Hepatocyte (in vitro differentiated cells): ENCODE data around the gene MYDGF. TPM values are rescaled to one million over a fixed set of nuclear protein-coding genes. Genes with fewer than 3 reads are reported as not detected.

ENCODE experiments used
- DNase-seq: peaks from one replicate; pipeline ENCODE4 v3.0.0-alpha.2; 2016; ENCODE audit warnings: low spot score
- H2AFZ ChIP-seq: fragments of 200-600 bp; sonication (generic); 2 replicates; pipeline ENCODE4 v1.6.0; 2016; ENCODE audit warnings: antibody characterized with exemption, mild to moderate bottlenecking
- H3K27ac ChIP-seq: fragments of 200-600 bp; sonication (generic); 2 replicates; pipeline ENCODE4 v1.5.1; 2016; ENCODE audit warnings: mild to moderate bottlenecking
- H3K27me3 ChIP-seq: fragments of 200-600 bp; sonication (generic); 2 replicates; pipeline ENCODE4 v1.6.1; 2016
- H3K36me3 ChIP-seq: fragments of 200-600 bp; sonication (generic); replicated peaks from 2 replicates; pipeline ENCODE4 v1.5.1; 2016; ENCODE audit warnings: low read depth; ENCODE audit not compliant: insufficient read depth
- H3K4me1 ChIP-seq: fragments of 200-600 bp; sonication (generic); 2 replicates; pipeline ENCODE4 v1.5.1; 2016; ENCODE audit warnings: mild to moderate bottlenecking, moderate library complexity; ENCODE audit not compliant: insufficient read depth
- H3K4me2 ChIP-seq: fragments of 200-600 bp; sonication (generic); 2 replicates; pipeline ENCODE4 v1.6.0; 2016
- H3K4me3 ChIP-seq: fragments of 200-600 bp; sonication (generic); 2 replicates; pipeline ENCODE4 v1.5.1; 2016; ENCODE audit warnings: mild to moderate bottlenecking
- H3K79me2 ChIP-seq: fragments of 200-600 bp; sonication (generic); 2 replicates; pipeline ENCODE4 v1.6.0; 2017; ENCODE audit warnings: mild to moderate bottlenecking
- H3K9me2 ChIP-seq: fragments of 200-600 bp; sonication (generic); replicated peaks from 2 replicates; pipeline ENCODE4 v1.6.0; 2017; ENCODE audit warnings: mild to moderate bottlenecking; ENCODE audit not compliant: insufficient read depth
- H3K9me3 ChIP-seq: fragments of 200-600 bp; sonication (generic); 2 replicates; pipeline ENCODE4 v1.5.1; 2016; ENCODE audit warnings: low read depth, mild to moderate bottlenecking
- H4K20me1 ChIP-seq: fragments of 200-600 bp; sonication (generic); 2 replicates; pipeline ENCODE4 v1.6.0; 2016; ENCODE audit warnings: mild to moderate bottlenecking; ENCODE audit not compliant: insufficient read depth, poor library complexity, severe bottlenecking
- CTCF ChIP-seq: fragments of 200-600 bp; sonication (generic); IDR thresholded peaks from 2 replicates; pipeline ENCODE4 v1.5.1; 2016; ENCODE audit warnings: antibody characterized with exemption, mild to moderate bottlenecking; ENCODE audit not compliant: poor library complexity
- EZH2 ChIP-seq: fragments of 200-600 bp; sonication (generic); IDR thresholded peaks from 2 replicates; pipeline ENCODE4 v1.6.1; 2016; ENCODE audit warnings: antibody characterized with exemption, mild to moderate bottlenecking, borderline replicate concordance
- EZH2phosphoT487 ChIP-seq: fragments of 200-600 bp; sonication (generic); IDR thresholded peaks from one replicate; pipeline ENCODE4 v1.6.1; 2018; ENCODE audit warnings: antibody characterized with exemption, mild to moderate bottlenecking, low read depth, moderate library complexity; ENCODE audit not compliant: unreplicated experiment, severe bottlenecking
- WGBS: methylation state at CpG from one replicate; pipeline ENCODE4 v1.1.6; 2016; ENCODE audit warnings: low lambda C conversion rate; ENCODE audit errors: missing lambda C conversion rate; 5-methylcytosine and 5-hydroxymethylcytosine counted together
- polyA plus RNA-seq: library from polyadenylated mRNA; unstranded; fragments of >200 nt; fragmentation: Nextera tagmentation; extraction: Ambion mirVana; gene quantifications from 2 replicates; pipeline ENCODE4 v1.2.1, GENCODE V29; 2016
- total RNA-seq: library from RNA; depleted of rRNA; stranded (reverse); fragments of >200 nt; gene quantifications from 2 replicates; pipeline ENCODE4 v1.2.3, GENCODE V29; 2014

The MYDGF gene
- total and polyA plus RNA-seq, 2 experiments from 2014 or later, result 158 to 405 TPM

GRCh38 chr19:4709440-4710280 is 39.5 kb upstream of the MYDGF start:
- Histone ChIP-seq H3K9me3 (no peaks in the 10 kb centered on the region), H3K4me3 (no peak overlapping the region), H3K27ac (no peak overlapping the region), H3K36me3 (no peaks in the 10 kb centered on the region), H3K79me2 (no peaks in the 10 kb centered on the region), H3K9me2 (no peaks in the 10 kb centered on the region), H3K4me2 (no peak overlapping the region), H2AFZ (no peak overlapping the region), H4K20me1 (no peaks in the 10 kb centered on the region), H3K4me1 (peaks cover 13% of the 10 kb centered on the region), H3K27me3 (no peaks in the 10 kb centered on the region)
- no peak for DNase-seq
- TF ChIP-seq CTCF, result no peak
- WGBS, result 98% methylated on average over 20 of the region's 20 CpGs

- Histone ChIP-seq H3K79me2 (no peaks in the 10 kb centered on the region), H3K9me2 (no peaks in the 10 kb centered on the region), H3K27me3 (no peaks in the 10 kb centered on the region), H3K9me3 (no peaks in the 10 kb centered on the region), H3K36me3 (no peaks in the 10 kb centered on the region), H3K27ac (no peak overlapping the region), H2AFZ (no peak overlapping the region), H3K4me1 (peaks cover 13% of the 10 kb centered on the region), H3K4me3 (no peak overlapping the region), H4K20me1 (no peaks in the 10 kb centered on the region), H3K4me2 (no peak overlapping the region)
- DNase-seq, result no peak
- TF ChIP-seq EZH2phosphoT487, result no peak
- TF ChIP-seq CTCF, result no peak
- TF ChIP-seq EZH2, result no peak
- 92% methylated on average over 10 of the region's 10 CpGs for WGBS
Measured at GRCh38 chr19:4707956-4708650, 38.0 kb upstream of the MYDGF start.

- H3K4me3 ChIP-seq, result no peak overlapping the region
- H3K27ac ChIP-seq, result no peak overlapping the region
- no peaks in the 10 kb centered on the region for H3K36me3 ChIP-seq
- peaks cover 13% of the 10 kb centered on the region for H3K4me1 ChIP-seq
- no peak overlapping the region for H3K4me2 ChIP-seq
- H2AFZ ChIP-seq, result no peak overlapping the region
- H3K79me2 ChIP-seq, result no peaks in the 10 kb centered on the region
- H3K27me3 ChIP-seq, result no peaks in the 10 kb centered on the region
- no peak for DNase-seq
- WGBS, result 91% methylated on average over 11 of the region's 12 CpGs
- no peaks in the 10 kb centered on the region for H4K20me1 ChIP-seq
- no peaks in the 10 kb centered on the region for H3K9me2 ChIP-seq
- TF ChIP-seq EZH2, result no peak
- TF ChIP-seq EZH2phosphoT487, result no peak
- no peak for TF ChIP-seq CTCF
- no peaks in the 10 kb centered on the region for H3K9me3 ChIP-seq
Measured at GRCh38 chr19:4707322-4707721, 37.2 kb upstream of the MYDGF start.
